Measurements from ENCODE around the gene ZNF280D.

Gene ZNF280D

DNA sequence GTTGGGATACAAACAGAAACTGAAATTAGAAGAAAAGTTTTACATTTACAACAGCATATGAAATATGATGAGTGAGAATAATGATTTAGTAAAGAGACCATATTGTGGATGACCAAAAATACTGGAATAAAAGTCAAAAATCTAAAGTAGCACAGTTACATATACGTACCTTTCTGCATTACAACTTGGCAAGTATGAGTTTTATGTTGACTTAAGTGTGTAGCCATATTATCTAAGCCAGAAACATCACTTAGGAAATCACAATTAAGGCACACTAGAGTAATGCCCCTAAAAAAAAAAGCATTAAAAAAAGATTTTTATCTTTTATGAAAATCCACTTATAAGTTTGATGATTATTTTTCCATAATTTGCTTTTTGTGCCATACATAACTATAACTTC is 79.1 kb downstream of the ZNF280D start:
- H3K9me3 ChIP-seq (ENCODE audit: control insufficient read depth, low read length), result no peaks in the 10 kb centered on the region
- no peak overlapping the region for H3K4me3 ChIP-seq (ENCODE audit: low read length)
- no peaks in the 10 kb centered on the region for H3K36me3 ChIP-seq (ENCODE audit: control insufficient read depth, insufficient read depth, low read length)
- H3K27me3 ChIP-seq (ENCODE audit: control insufficient read depth, insufficient read depth, low read length), result no peaks in the 10 kb centered on the region
- no peak overlapping the region for H3K9ac ChIP-seq (ENCODE audit: low read length)
- no peaks in the 10 kb centered on the region for H3K4me1 ChIP-seq (ENCODE audit: control insufficient read depth, insufficient read depth, low read length)

DNA sequence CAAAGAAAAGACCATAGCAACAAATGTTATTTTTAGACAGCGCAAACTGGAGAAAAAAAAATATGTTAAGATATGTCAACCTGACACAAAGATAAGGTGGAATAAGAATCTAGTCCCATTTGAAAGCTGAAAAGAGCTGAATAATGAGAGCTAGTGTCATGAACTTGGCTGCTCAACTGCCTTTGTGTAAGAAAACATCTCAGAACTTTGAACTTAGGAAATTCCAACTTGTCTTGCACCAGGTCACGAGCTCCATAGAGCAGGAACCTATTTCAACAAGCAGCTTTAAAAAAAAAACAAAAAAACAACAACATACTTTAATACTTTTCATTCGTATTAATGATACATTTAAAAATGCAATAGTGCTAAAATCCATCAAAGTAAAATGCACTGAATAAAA is 79.5 kb downstream of the ZNF280D start:
- H3K36me3 ChIP-seq (ENCODE audit: control insufficient read depth, insufficient read depth, low read length), result no peaks in the 10 kb centered on the region
- H3K9me3 ChIP-seq (ENCODE audit: control insufficient read depth, low read length), result no peaks in the 10 kb centered on the region
- no peaks in the 10 kb centered on the region for H3K4me1 ChIP-seq (ENCODE audit: control insufficient read depth, insufficient read depth, low read length)
- no peak overlapping the region for H3K9ac ChIP-seq (ENCODE audit: low read length)
- H3K4me3 ChIP-seq (ENCODE audit: low read length), result no peak overlapping the region
- no peaks in the 10 kb centered on the region for H3K27me3 ChIP-seq (ENCODE audit: control insufficient read depth, insufficient read depth, low read length)

- H3K9ac ChIP-seq (ENCODE audit: low read length), result no peak overlapping the region
- no peak overlapping the region for H3K4me3 ChIP-seq (ENCODE audit: low read length)
- no peaks in the 10 kb centered on the region for H3K27me3 ChIP-seq (ENCODE audit: control insufficient read depth, insufficient read depth, low read length)
- H3K36me3 ChIP-seq (ENCODE audit: control insufficient read depth, insufficient read depth, low read length), result no peaks in the 10 kb centered on the region
- H3K4me1 ChIP-seq (ENCODE audit: control insufficient read depth, insufficient read depth, low read length), result no peaks in the 10 kb centered on the region
- no peaks in the 10 kb centered on the region for H3K9me3 ChIP-seq (ENCODE audit: control insufficient read depth, low read length)
These were observed 80.2 kb downstream of the ZNF280D start for GRCh38 chr15:56653107-56653506.

GRCh38 chr15:56648311-56648710 is 85.0 kb downstream of the ZNF280D start:
- no peak overlapping the region for H3K9ac ChIP-seq (ENCODE audit: low read length)
- no peaks in the 10 kb centered on the region for H3K4me1 ChIP-seq (ENCODE audit: control insufficient read depth, insufficient read depth, low read length)
- no peaks in the 10 kb centered on the region for H3K27me3 ChIP-seq (ENCODE audit: control insufficient read depth, insufficient read depth, low read length)
- no peaks in the 10 kb centered on the region for H3K36me3 ChIP-seq (ENCODE audit: control insufficient read depth, insufficient read depth, low read length)
- no peaks in the 10 kb centered on the region for H3K9me3 ChIP-seq (ENCODE audit: control insufficient read depth, low read length)
- H3K4me3 ChIP-seq (ENCODE audit: low read length), result no peak overlapping the region

DNA sequence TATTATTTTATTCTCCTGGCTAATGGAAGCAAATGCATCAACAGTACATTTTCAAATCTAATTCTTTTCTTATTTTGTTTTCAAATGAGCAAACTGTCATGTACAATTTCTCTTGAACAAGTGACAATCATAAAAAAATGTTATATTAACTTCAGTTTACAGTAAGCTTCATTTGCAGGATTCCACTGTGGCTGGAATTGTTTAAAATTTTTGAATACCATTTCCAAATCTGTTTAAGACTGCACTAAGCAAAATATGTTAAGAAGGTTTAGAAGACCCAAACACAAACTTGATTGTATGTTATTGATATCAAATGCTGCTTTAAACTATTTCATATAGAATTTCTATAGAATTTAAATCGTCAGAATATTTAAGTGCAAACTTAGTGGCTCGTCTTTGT is 92.8 kb downstream of the ZNF280D start:
- H3K4me3 ChIP-seq (ENCODE audit: low read length), result no peak overlapping the region
- no peaks in the 10 kb centered on the region for H3K27me3 ChIP-seq (ENCODE audit: control insufficient read depth, insufficient read depth, low read length)
- no peaks in the 10 kb centered on the region for H3K9me3 ChIP-seq (ENCODE audit: control insufficient read depth, low read length)
- H3K36me3 ChIP-seq (ENCODE audit: control insufficient read depth, insufficient read depth, low read length), result no peaks in the 10 kb centered on the region
- H3K9ac ChIP-seq (ENCODE audit: low read length), result no peak overlapping the region
- no peaks in the 10 kb centered on the region for H3K4me1 ChIP-seq (ENCODE audit: control insufficient read depth, insufficient read depth, low read length)

GRCh38 chr15:56640127-56640526 is 93.2 kb downstream of the ZNF280D start:
- no peaks in the 10 kb centered on the region for H3K27me3 ChIP-seq (ENCODE audit: control insufficient read depth, insufficient read depth, low read length)
- no peak overlapping the region for H3K4me3 ChIP-seq (ENCODE audit: low read length)
- no peaks in the 10 kb centered on the region for H3K4me1 ChIP-seq (ENCODE audit: control insufficient read depth, insufficient read depth, low read length)
- H3K9me3 ChIP-seq (ENCODE audit: control insufficient read depth, low read length), result no peaks in the 10 kb centered on the region
- H3K9ac ChIP-seq (ENCODE audit: low read length), result no peak overlapping the region
- no peaks in the 10 kb centered on the region for H3K36me3 ChIP-seq (ENCODE audit: control insufficient read depth, insufficient read depth, low read length)

DNA sequence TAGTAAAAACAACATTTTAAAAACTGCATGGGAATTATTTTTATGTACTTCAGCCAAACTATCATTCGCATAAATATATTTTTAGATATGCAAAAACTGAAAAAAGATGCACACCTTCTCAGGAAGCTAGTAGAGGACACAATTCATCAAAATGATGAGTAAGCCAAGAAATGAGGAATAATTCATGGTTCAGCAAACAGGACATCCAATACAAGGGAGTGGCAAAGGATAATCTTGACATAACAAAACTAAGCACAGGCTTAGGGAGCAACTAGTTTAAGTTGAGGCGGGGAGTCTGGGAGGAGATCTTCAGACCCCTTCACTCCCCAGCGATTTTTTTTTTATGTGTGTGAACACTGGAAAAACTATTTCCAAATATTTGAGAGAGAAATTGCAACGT is 93.7 kb downstream of the ZNF280D start:
- H3K36me3 ChIP-seq (ENCODE audit: control insufficient read depth, insufficient read depth, low read length), result no peaks in the 10 kb centered on the region
- no peaks in the 10 kb centered on the region for H3K27me3 ChIP-seq (ENCODE audit: control insufficient read depth, insufficient read depth, low read length)
- no peak overlapping the region for H3K4me3 ChIP-seq (ENCODE audit: low read length)
- H3K9ac ChIP-seq (ENCODE audit: low read length), result no peak overlapping the region
- no peaks in the 10 kb centered on the region for H3K4me1 ChIP-seq (ENCODE audit: control insufficient read depth, insufficient read depth, low read length)
- H3K9me3 ChIP-seq (ENCODE audit: control insufficient read depth, low read length), result no peaks in the 10 kb centered on the region

DNA sequence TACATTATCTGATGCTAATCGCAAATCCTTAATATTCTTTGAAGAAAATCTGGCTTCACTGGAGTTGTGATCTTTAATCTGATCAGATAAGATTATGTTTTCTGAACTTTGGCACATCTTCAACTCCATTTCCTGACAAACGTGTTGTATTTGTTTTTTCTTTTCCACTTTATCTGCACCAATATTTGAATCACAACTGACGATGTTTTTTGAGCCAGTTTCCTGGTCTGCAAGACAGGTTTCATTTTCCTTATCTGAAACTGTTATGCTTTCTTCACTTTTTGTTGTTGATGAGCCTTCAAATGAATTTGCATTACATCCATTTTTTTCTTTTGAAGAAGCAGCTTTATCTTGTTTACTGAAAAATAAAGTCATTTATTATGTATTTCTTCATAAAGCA is 101.5 kb downstream of the ZNF280D start:
- no peak overlapping the region for H3K4me3 ChIP-seq (ENCODE audit: low read length)
- H3K9me3 ChIP-seq (ENCODE audit: control insufficient read depth, low read length), result no peaks in the 10 kb centered on the region
- H3K9ac ChIP-seq (ENCODE audit: low read length), result no peak overlapping the region
- peaks cover 5% of the 10 kb centered on the region for H3K4me1 ChIP-seq (ENCODE audit: control insufficient read depth, insufficient read depth, low read length)
- H3K36me3 ChIP-seq (ENCODE audit: control insufficient read depth, insufficient read depth, low read length), result no peaks in the 10 kb centered on the region
- no peaks in the 10 kb centered on the region for H3K27me3 ChIP-seq (ENCODE audit: control insufficient read depth, insufficient read depth, low read length)

- no peaks in the 10 kb centered on the region for H3K36me3 ChIP-seq (ENCODE audit: control insufficient read depth, insufficient read depth, low read length)
- no peaks in the 10 kb centered on the region for H3K27me3 ChIP-seq (ENCODE audit: control insufficient read depth, insufficient read depth, low read length)
- no peak overlapping the region for H3K4me3 ChIP-seq (ENCODE audit: low read length)
- no peaks in the 10 kb centered on the region for H3K9me3 ChIP-seq (ENCODE audit: control insufficient read depth, low read length)
- no peak overlapping the region for H3K9ac ChIP-seq (ENCODE audit: low read length)
- peaks cover 5% of the 10 kb centered on the region for H3K4me1 ChIP-seq (ENCODE audit: control insufficient read depth, insufficient read depth, low read length)
These were observed 104.3 kb downstream of the ZNF280D start for GRCh38 chr15:56628893-56629532.

- H3K9ac ChIP-seq (ENCODE audit: low read length), result no peak overlapping the region
- no peaks in the 10 kb centered on the region for H3K36me3 ChIP-seq (ENCODE audit: control insufficient read depth, insufficient read depth, low read length)
- H3K9me3 ChIP-seq (ENCODE audit: control insufficient read depth, low read length), result no peaks in the 10 kb centered on the region
- H3K4me1 ChIP-seq (ENCODE audit: control insufficient read depth, insufficient read depth, low read length), result no peaks in the 10 kb centered on the region
- H3K4me3 ChIP-seq (ENCODE audit: low read length), result no peak overlapping the region
- no peaks in the 10 kb centered on the region for H3K27me3 ChIP-seq (ENCODE audit: control insufficient read depth, insufficient read depth, low read length)
These were observed 113.4 kb downstream of the ZNF280D start for GRCh38 chr15:56619887-56620286.

- no peaks in the 10 kb centered on the region for H3K27me3 ChIP-seq (ENCODE audit: control insufficient read depth, insufficient read depth, low read length)
- H3K9me3 ChIP-seq (ENCODE audit: control insufficient read depth, low read length), result no peaks in the 10 kb centered on the region
- no peak overlapping the region for H3K4me3 ChIP-seq (ENCODE audit: low read length)
- no peak overlapping the region for H3K9ac ChIP-seq (ENCODE audit: low read length)
- H3K36me3 ChIP-seq (ENCODE audit: control insufficient read depth, insufficient read depth, low read length), result no peaks in the 10 kb centered on the region
- no peaks in the 10 kb centered on the region for H3K4me1 ChIP-seq (ENCODE audit: control insufficient read depth, insufficient read depth, low read length)
These were observed 115.7 kb downstream of the ZNF280D start for GRCh38 chr15:56617628-56618027.

DNA sequence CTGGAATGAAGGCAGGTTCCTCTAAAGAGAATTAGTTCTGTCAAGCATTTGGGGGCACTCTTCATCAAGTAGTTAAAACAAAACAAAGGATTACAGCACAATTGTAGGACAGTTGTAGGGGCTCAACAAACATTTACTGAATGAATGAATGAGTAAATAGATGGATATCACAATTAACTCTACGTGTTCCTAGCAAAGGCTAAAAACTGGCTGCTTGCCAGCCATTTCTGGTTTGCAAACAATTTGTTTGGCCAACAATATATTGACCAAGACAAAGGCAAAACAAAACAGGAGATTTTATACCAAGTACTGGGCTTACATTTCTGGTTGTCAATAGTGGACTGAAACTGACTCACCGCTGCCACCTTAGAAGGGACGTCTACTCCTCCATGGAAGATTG is 116.8 kb downstream of the ZNF280D start:
- Histone ChIP-seq H3K9me3 (ENCODE audit: control insufficient read depth, low read length) (no peaks in the 10 kb centered on the region), H3K36me3 (ENCODE audit: control insufficient read depth, insufficient read depth, low read length) (no peaks in the 10 kb centered on the region), H3K9ac (ENCODE audit: low read length) (no peak overlapping the region), H3K4me1 (ENCODE audit: control insufficient read depth, insufficient read depth, low read length) (no peaks in the 10 kb centered on the region), H3K4me3 (ENCODE audit: low read length) (no peak overlapping the region), H3K27me3 (ENCODE audit: control insufficient read depth, insufficient read depth, low read length) (no peaks in the 10 kb centered on the region)

DNA sequence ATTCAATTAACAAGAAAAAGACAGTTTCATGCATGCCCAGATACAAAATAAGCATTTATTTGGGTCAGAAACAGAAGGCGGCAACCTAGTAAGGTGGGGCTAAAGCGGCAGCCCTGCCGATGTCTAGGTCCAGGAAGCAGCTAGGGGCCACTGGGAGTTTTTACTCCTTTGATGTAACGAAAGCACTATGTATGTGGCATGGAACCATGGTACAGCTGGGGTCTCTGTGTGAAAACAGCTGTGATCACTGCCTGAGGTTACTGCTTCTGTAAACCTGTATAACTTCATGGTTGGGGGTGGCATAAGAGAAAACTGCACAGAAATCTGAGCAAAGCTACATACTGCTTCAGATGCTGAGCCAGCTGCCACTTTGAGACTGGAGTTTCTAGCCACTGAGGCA is 119.5 kb downstream of the ZNF280D start:
- Histone ChIP-seq H3K27me3 (ENCODE audit: control insufficient read depth, insufficient read depth, low read length) (no peaks in the 10 kb centered on the region), H3K4me3 (ENCODE audit: low read length) (no peak overlapping the region), H3K4me1 (ENCODE audit: control insufficient read depth, insufficient read depth, low read length) (no peaks in the 10 kb centered on the region), H3K9me3 (ENCODE audit: control insufficient read depth, low read length) (no peaks in the 10 kb centered on the region), H3K9ac (ENCODE audit: low read length) (no peak overlapping the region), H3K36me3 (ENCODE audit: control insufficient read depth, insufficient read depth, low read length) (no peaks in the 10 kb centered on the region)

Data from mucosa of stomach (tissue), 1 donor.